HEK293 (cell line): ENCODE results near the gene ACAP3.

Source experiments
- BCL11B ChIP-seq: fragments of 450-650 bp; formaldehyde crosslinking; IDR thresholded peaks from 2 replicates; pipeline ENCODE4 v1.5.1; 2016; ENCODE audit warnings: low read depth, missing biosample characterization, missing genetic modification characterization
- BCL6B ChIP-seq: fragments of 450-650 bp; formaldehyde crosslinking; IDR thresholded peaks from 2 replicates; pipeline ENCODE4 v1.5.1; 2017; ENCODE audit warnings: missing biosample characterization, missing genetic modification characterization
- ELK4 ChIP-seq: IDR thresholded peaks from 2 replicates; pipeline ENCODE4 v1.6.1; 2011; ENCODE audit warnings: mild to moderate bottlenecking, low read depth, low read length, borderline replicate concordance
- KLF16 ChIP-seq: fragments of 450-650 bp; formaldehyde crosslinking; IDR thresholded peaks from 2 replicates; pipeline ENCODE4 v1.5.1; 2017; ENCODE audit warnings: missing biosample characterization, missing genetic modification characterization
- KLF8 ChIP-seq: fragments of 450-650 bp; formaldehyde crosslinking; IDR thresholded peaks from 2 replicates; pipeline ENCODE4 v1.5.1; 2016; ENCODE audit warnings: missing biosample characterization, missing genetic modification characterization
- MYNN ChIP-seq: fragments of 450-650 bp; formaldehyde crosslinking; IDR thresholded peaks from 2 replicates; pipeline ENCODE4 v1.5.1; 2016; ENCODE audit warnings: missing biosample characterization, missing genetic modification characterization, borderline replicate concordance
- REPIN1 ChIP-seq: fragments of 450-650 bp; formaldehyde crosslinking; IDR thresholded peaks from 2 replicates; pipeline ENCODE4 v1.5.1; 2017; ENCODE audit warnings: missing biosample characterization, missing genetic modification characterization, low read depth
- ZBTB20 ChIP-seq: fragments of 450-650 bp; formaldehyde crosslinking; IDR thresholded peaks from 2 replicates; pipeline ENCODE4 v1.5.1; 2016; ENCODE audit warnings: missing biosample characterization, missing genetic modification characterization
- ZBTB49 ChIP-seq: fragments of 450-650 bp; formaldehyde crosslinking; IDR thresholded peaks from 2 replicates; pipeline ENCODE4 v1.5.1; 2016; ENCODE audit warnings: missing biosample characterization, missing genetic modification characterization, low read depth
- ZBTB7A ChIP-seq: fragments of 450-650 bp; formaldehyde crosslinking; IDR thresholded peaks from 2 replicates; pipeline ENCODE4 v1.5.1; 2016; ENCODE audit warnings: low read depth, missing biosample characterization, missing genetic modification characterization
- ZFP37 ChIP-seq: fragments of 450-650 bp; formaldehyde crosslinking; IDR thresholded peaks from 2 replicates; pipeline ENCODE4 v1.5.1; 2016; ENCODE audit warnings: missing biosample characterization, missing genetic modification characterization
- ZNF138 ChIP-seq: fragments of 450-650 bp; formaldehyde crosslinking; IDR thresholded peaks from 2 replicates; pipeline ENCODE4 v1.5.1; 2016; ENCODE audit warnings: missing biosample characterization, missing genetic modification characterization, borderline replicate concordance
- ZNF169 ChIP-seq: fragments of 450-650 bp; formaldehyde crosslinking; IDR thresholded peaks from 2 replicates; pipeline ENCODE4 v1.5.1; 2016; ENCODE audit warnings: missing biosample characterization, missing genetic modification characterization
- ZNF24 ChIP-seq: fragments of 450-650 bp; formaldehyde crosslinking; IDR thresholded peaks from 2 replicates; pipeline ENCODE4 v1.5.1; 2016; ENCODE audit warnings: missing biosample characterization, missing genetic modification characterization
- ZNF26 ChIP-seq: fragments of 450-650 bp; formaldehyde crosslinking; IDR thresholded peaks from 2 replicates; pipeline ENCODE4 v1.5.1; 2016; ENCODE audit warnings: missing biosample characterization, missing genetic modification characterization
- ZNF335 ChIP-seq: fragments of 450-650 bp; formaldehyde crosslinking; conservative IDR thresholded peaks from 2 replicates; pipeline ENCODE4 v1.5.1; 2016; ENCODE audit warnings: missing biosample characterization, missing genetic modification characterization
- ZNF473 ChIP-seq: fragments of 450-650 bp; formaldehyde crosslinking; IDR thresholded peaks from 2 replicates; pipeline ENCODE4 v1.5.1; 2017; ENCODE audit warnings: missing biosample characterization, missing genetic modification characterization
- ZNF510 ChIP-seq: fragments of 450-650 bp; formaldehyde crosslinking; IDR thresholded peaks from 2 replicates; pipeline ENCODE4 v1.5.1; 2018; ENCODE audit warnings: mild to moderate bottlenecking, missing genetic modification characterization, missing biosample characterization; ENCODE audit not compliant: insufficient replicate concordance
- ZNF544 ChIP-seq: fragments of 450-650 bp; formaldehyde crosslinking; IDR thresholded peaks from 2 replicates; pipeline ENCODE4 v1.5.0; 2017; ENCODE audit warnings: missing biosample characterization, missing genetic modification characterization
- ZNF623 ChIP-seq: fragments of 450-650 bp; formaldehyde crosslinking; IDR thresholded peaks from 2 replicates; pipeline ENCODE4 v1.5.1; 2016; ENCODE audit warnings: missing biosample characterization, missing genetic modification characterization
- ZSCAN18 ChIP-seq: fragments of 450-650 bp; formaldehyde crosslinking; IDR thresholded peaks from 2 replicates; pipeline ENCODE4 v1.5.1; 2016; ENCODE audit warnings: missing biosample characterization, missing genetic modification characterization
- TF ChIP-seq, protein P1 (sequence below): fragments of 450-650 bp; formaldehyde crosslinking; IDR thresholded peaks from 2 replicates; pipeline ENCODE4 v1.5.1; 2016; ENCODE audit warnings: missing biosample characterization, missing genetic modification characterization
- TF ChIP-seq, protein P2 (sequence below): fragments of 450-650 bp; formaldehyde crosslinking; IDR thresholded peaks from 2 replicates; pipeline ENCODE4 v1.5.1; 2016; ENCODE audit warnings: missing biosample characterization, missing genetic modification characterization, borderline replicate concordance

Gene ACAP3

GRCh38 chr1:1307923-1308755 is at the start of gene ACAP3, which contains the start of gene PUSL1 (continued):
- TF ChIP-seq ZNF26 (tag by site-specific recombination), result no peak
- TF ChIP-seq ELK4, result peak; percentile 25; the same call in 1 of the 2 replicates
- TF ChIP-seq BCL6B (tag by site-specific recombination), result no peak
- no peak for TF ChIP-seq ZNF169 (tag by site-specific recombination)
- TF ChIP-seq ZSCAN18 (tag by site-specific recombination), result peak; percentile 82; the same call in 1 of the 2 replicates
- peak; percentile 100 for TF ChIP-seq ZNF24 (tag by site-specific recombination)
- TF ChIP-seq ZBTB7A, result peak; percentile 78
- TF ChIP-seq ZNF623 (tag by site-specific recombination), result 0 out of 2 replicates have a peak, but pooled peaks have one; percentile 12
- TF ChIP-seq BCL11B (tag by site-specific recombination), result peak; percentile 61; the same call in 1 of the 2 replicates
- TF ChIP-seq ZBTB20 (tag by site-specific recombination), result peak; percentile 48; the same call in 1 of the 2 replicates
- TF ChIP-seq ZNF473, result no peak
- TF ChIP-seq KLF16, result peak; percentile 89
- no peak for TF ChIP-seq ZNF510 (tag by site-specific recombination)
- no peak; the same call in 1 of the 2 replicates for TF ChIP-seq MYNN (tag by site-specific recombination)
- peak; percentile 91; the same call in 1 of the 2 replicates for TF ChIP-seq REPIN1 (tag by site-specific recombination)
- TF ChIP-seq ZFP37 (tag by site-specific recombination), result peak; percentile 73; the same call in 1 of the 2 replicates
- no peak for TF ChIP-seq ZNF138 (tag by site-specific recombination)
- no peak for TF ChIP-seq ZNF544
- TF ChIP-seq, protein P1, sequence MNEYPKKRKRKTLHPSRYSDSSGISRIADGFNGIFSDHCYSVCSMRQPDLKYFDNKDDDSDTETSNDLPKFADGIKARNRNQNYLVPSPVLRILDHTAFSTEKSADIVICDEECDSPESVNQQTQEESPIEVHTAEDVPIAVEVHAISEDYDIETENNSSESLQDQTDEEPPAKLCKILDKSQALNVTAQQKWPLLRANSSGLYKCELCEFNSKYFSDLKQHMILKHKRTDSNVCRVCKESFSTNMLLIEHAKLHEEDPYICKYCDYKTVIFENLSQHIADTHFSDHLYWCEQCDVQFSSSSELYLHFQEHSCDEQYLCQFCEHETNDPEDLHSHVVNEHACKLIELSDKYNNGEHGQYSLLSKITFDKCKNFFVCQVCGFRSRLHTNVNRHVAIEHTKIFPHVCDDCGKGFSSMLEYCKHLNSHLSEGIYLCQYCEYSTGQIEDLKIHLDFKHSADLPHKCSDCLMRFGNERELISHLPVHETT (tag by site-specific recombination), result peak; percentile 80
- no peak for TF ChIP-seq ZBTB49
- TF ChIP-seq, protein P2, sequence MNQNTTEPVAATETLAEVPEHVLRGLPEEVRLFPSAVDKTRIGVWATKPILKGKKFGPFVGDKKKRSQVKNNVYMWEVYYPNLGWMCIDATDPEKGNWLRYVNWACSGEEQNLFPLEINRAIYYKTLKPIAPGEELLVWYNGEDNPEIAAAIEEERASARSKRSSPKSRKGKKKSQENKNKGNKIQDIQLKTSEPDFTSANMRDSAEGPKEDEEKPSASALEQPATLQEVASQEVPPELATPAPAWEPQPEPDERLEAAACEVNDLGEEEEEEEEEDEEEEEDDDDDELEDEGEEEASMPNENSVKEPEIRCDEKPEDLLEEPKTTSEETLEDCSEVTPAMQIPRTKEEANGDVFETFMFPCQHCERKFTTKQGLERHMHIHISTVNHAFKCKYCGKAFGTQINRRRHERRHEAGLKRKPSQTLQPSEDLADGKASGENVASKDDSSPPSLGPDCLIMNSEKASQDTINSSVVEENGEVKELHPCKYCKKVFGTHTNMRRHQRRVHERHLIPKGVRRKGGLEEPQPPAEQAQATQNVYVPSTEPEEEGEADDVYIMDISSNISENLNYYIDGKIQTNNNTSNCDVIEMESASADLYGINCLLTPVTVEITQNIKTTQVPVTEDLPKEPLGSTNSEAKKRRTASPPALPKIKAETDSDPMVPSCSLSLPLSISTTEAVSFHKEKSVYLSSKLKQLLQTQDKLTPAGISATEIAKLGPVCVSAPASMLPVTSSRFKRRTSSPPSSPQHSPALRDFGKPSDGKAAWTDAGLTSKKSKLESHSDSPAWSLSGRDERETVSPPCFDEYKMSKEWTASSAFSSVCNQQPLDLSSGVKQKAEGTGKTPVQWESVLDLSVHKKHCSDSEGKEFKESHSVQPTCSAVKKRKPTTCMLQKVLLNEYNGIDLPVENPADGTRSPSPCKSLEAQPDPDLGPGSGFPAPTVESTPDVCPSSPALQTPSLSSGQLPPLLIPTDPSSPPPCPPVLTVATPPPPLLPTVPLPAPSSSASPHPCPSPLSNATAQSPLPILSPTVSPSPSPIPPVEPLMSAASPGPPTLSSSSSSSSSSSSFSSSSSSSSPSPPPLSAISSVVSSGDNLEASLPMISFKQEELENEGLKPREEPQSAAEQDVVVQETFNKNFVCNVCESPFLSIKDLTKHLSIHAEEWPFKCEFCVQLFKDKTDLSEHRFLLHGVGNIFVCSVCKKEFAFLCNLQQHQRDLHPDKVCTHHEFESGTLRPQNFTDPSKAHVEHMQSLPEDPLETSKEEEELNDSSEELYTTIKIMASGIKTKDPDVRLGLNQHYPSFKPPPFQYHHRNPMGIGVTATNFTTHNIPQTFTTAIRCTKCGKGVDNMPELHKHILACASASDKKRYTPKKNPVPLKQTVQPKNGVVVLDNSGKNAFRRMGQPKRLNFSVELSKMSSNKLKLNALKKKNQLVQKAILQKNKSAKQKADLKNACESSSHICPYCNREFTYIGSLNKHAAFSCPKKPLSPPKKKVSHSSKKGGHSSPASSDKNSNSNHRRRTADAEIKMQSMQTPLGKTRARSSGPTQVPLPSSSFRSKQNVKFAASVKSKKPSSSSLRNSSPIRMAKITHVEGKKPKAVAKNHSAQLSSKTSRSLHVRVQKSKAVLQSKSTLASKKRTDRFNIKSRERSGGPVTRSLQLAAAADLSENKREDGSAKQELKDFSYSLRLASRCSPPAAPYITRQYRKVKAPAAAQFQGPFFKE (tag by site-specific recombination), result no peak
- peak; percentile 72 for TF ChIP-seq ZNF335 (tag by site-specific recombination)
- peak; percentile 98 for TF ChIP-seq KLF8 (tag by site-specific recombination)
